PC-3 (cell line): ENCODE results near the gene NEGR1.

Experiments used
- EZH2 ChIP-seq: fragments of 300-600 bp; sonication (generic); IDR thresholded peaks from one replicate; pipeline ENCODE4 v1.6.1; 2017; ENCODE audit warnings: antibody characterized with exemption, mild to moderate bottlenecking, low read length; ENCODE audit not compliant: unreplicated experiment
- EZH2phosphoT487 ChIP-seq: fragments of 300-600 bp; sonication (generic); IDR thresholded peaks from 2 replicates; pipeline ENCODE4 v1.6.1; 2018; ENCODE audit warnings: mild to moderate bottlenecking, antibody characterized with exemption, low read length, borderline replicate concordance
- TF ChIP-seq, protein P1 (sequence below): fragments of 300-600 bp; sonication (generic); conservative IDR thresholded peaks from 2 replicates; pipeline ENCODE4 v1.5.1; 2017; ENCODE audit warnings: antibody characterized with exemption, low read depth, mild to moderate bottlenecking, low read length

DNA sequence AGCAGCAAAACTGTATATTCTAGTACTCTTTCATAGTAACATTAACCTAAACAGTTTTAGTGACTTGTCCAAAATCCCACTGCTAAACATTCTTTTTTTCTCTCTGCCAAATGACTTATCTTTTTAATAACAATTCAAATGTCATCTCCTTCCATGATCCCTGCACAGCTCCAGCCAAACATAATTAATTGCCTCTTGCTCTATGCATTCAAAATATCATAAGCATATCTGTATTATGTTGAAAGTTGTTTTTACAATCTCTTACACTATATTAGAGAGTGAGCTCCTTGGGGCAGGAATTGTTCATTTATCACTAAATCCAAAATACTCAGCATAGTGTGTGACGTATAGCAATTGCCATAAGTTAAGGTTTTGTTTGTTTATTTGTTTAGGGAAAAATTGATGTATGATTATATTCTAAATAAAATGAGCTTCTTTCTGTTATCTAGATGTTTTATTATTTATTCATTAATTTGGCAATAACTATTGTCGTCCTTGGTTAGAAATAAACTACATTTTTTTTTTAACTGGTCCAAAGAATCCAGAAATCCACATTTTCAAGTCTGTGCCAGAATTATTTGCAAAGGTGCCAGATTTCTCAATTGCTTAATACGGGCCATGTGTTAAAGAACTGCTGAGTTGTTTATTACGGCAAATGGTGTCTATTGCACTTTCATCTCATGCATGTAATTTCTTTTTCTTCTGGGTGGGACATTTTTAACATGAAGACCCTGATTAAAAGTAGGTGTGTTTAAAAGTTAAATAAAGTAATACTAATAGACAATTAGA, 624.3 kb downstream of the NEGR1 start:
- TF ChIP-seq, protein P1, sequence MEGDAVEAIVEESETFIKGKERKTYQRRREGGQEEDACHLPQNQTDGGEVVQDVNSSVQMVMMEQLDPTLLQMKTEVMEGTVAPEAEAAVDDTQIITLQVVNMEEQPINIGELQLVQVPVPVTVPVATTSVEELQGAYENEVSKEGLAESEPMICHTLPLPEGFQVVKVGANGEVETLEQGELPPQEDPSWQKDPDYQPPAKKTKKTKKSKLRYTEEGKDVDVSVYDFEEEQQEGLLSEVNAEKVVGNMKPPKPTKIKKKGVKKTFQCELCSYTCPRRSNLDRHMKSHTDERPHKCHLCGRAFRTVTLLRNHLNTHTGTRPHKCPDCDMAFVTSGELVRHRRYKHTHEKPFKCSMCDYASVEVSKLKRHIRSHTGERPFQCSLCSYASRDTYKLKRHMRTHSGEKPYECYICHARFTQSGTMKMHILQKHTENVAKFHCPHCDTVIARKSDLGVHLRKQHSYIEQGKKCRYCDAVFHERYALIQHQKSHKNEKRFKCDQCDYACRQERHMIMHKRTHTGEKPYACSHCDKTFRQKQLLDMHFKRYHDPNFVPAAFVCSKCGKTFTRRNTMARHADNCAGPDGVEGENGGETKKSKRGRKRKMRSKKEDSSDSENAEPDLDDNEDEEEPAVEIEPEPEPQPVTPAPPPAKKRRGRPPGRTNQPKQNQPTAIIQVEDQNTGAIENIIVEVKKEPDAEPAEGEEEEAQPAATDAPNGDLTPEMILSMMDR, result no peak
- TF ChIP-seq EZH2phosphoT487 (no peak), EZH2 (no peak)
